CD4-positive, CD25-positive, alpha-beta regulatory T cell (primary cell): ENCODE measurements around the gene TMEM247. TPM values are rescaled to one million over a fixed set of nuclear protein-coding genes. Genes with fewer than 3 reads are reported as not detected.

ENCODE experiments used
- ATAC-seq, 2 donors: fragments of 150-1000 bp; cut with Tn5 transposase; one replicate each; pipeline ENCODE4 v1.10.0; 2021; ENCODE audit warnings: low read depth in 2 of 2, moderate number of reproducible peaks in 2 of 2, moderate library complexity in 1 of 2
- DNase-seq, 3 donors: peaks; one replicate each; pipeline versions ENCODE4 v3.0.0 to v3.0.0-alpha.2; 2012 to 2022; ENCODE audit warnings: mixed read lengths in 1 of 3
- H3K27ac ChIP-seq: one replicate; pipeline ENCODE4 v1.7.0; 2013; ENCODE audit warnings: mild to moderate bottlenecking, low read length; ENCODE audit not compliant: insufficient read depth, poor library complexity, severe bottlenecking
- H3K27me3 ChIP-seq: one replicate; pipeline ENCODE4 v1.7.0; 2013; ENCODE audit warnings: low read length; ENCODE audit not compliant: control insufficient read depth, insufficient read depth
- H3K36me3 ChIP-seq: one replicate; pipeline ENCODE4 v1.7.0; 2013; ENCODE audit warnings: mild to moderate bottlenecking, low read length, moderate library complexity; ENCODE audit not compliant: control insufficient read depth, insufficient read depth
- H3K4me1 ChIP-seq: 2 replicates; pipeline ENCODE4 v1.7.0; 2013; ENCODE audit warnings: mild to moderate bottlenecking, low read length; ENCODE audit not compliant: insufficient read depth, control insufficient read depth, poor library complexity, severe bottlenecking
- H3K4me3 ChIP-seq: one replicate; pipeline ENCODE4 v1.7.0; 2013; ENCODE audit warnings: low read depth, mild to moderate bottlenecking, low read length, moderate library complexity
- H3K9me3 ChIP-seq, 2 experiments: 1 replicate in 1 of 2; 2 replicates in 1 of 2; pipeline ENCODE4 v1.7.0; 2013; ENCODE audit warnings: low read length in 2 of 2, mild to moderate bottlenecking in 1 of 2, moderate library complexity in 1 of 2; ENCODE audit not compliant: control insufficient read depth in 2 of 2
- H3K27ac Mint-ChIP-seq, 3 donors: one replicate each; pipeline ENCODE4 v1.8.0; 2020 to 2022; ENCODE audit warnings: mild to moderate bottlenecking in 3 of 3, mixed read lengths in 3 of 3, moderate library complexity in 2 of 3
- H3K27me3 Mint-ChIP-seq: one replicate; pipeline ENCODE4 v1.8.0; 2022; ENCODE audit warnings: mild to moderate bottlenecking, mixed read lengths
- H3K36me3 Mint-ChIP-seq: one replicate; pipeline ENCODE4 v1.8.0; 2020; ENCODE audit warnings: mixed read lengths
- H3K4me1 Mint-ChIP-seq, 4 donors: one replicate each; pipeline ENCODE4 v1.8.0; 2020 to 2022; ENCODE audit warnings: mixed read lengths in 4 of 4, mild to moderate bottlenecking in 1 of 4
- H3K4me3 Mint-ChIP-seq, 4 donors: one replicate each; pipeline ENCODE4 v1.8.0; 2020 to 2022; ENCODE audit warnings: mild to moderate bottlenecking in 4 of 4, mixed read lengths in 4 of 4, moderate library complexity in 3 of 4
- H3K9me3 Mint-ChIP-seq, 7 donors: one replicate each; pipeline ENCODE4 v1.8.0; 2020 to 2022; ENCODE audit warnings: mixed read lengths in 7 of 7, mild to moderate bottlenecking in 3 of 7, moderate library complexity in 2 of 7
- polyA plus RNA-seq, 4 donors: library from polyadenylated mRNA; unstranded; fragments of 300-500 nt; fragmentation: Illumina TruSeq; gene quantifications; one replicate each; pipeline ENCODE4 v1.2.3, GENCODE V29; 2021
- total RNA-seq: library from RNA; stranded (reverse); gene quantifications from one replicate; pipeline ENCODE4 v1.2.3, GENCODE V29; 2022

The TMEM247 gene
- total and polyA plus RNA-seq, 5 donors from 2014 or later: not detected

- no peak overlapping the region for H3K27ac ChIP-seq
- no peaks in the 10 kb centered on the region for H3K9me3 ChIP-seq
- peaks cover 0 to 6% (median 6%) of the 10 kb centered on the region in 4 donors for H3K4me1 Mint-ChIP-seq
- peaks cover 2% of the 10 kb centered on the region for H3K27me3 ChIP-seq
- no peak overlapping the region for H3K4me3 Mint-ChIP-seq
- peaks cover 4% of the 10 kb centered on the region for H3K27me3 Mint-ChIP-seq
- H3K27ac Mint-ChIP-seq: no peak overlapping the region
- H3K9me3 Mint-ChIP-seq: peaks cover 0 to 1% (median 0%) of the 10 kb centered on the region in 7 donors
- ATAC-seq: no peak
- no peaks in the 10 kb centered on the region for H3K36me3 Mint-ChIP-seq
- H3K36me3 ChIP-seq: no peaks in the 10 kb centered on the region
- H3K4me3 ChIP-seq: no peak overlapping the region
- H3K4me1 ChIP-seq: no peaks in the 10 kb centered on the region
- no peak for DNase-seq
Measured at GRCh38 chr2:46458763-46459500, 20.4 kb upstream of the TMEM247 start.

- peaks cover 2% of the 10 kb centered on the region for H3K27me3 ChIP-seq
- H3K27ac ChIP-seq: no peak overlapping the region
- H3K4me3 ChIP-seq: no peak overlapping the region
- H3K36me3 Mint-ChIP-seq: no peaks in the 10 kb centered on the region
- ATAC-seq (no peak), DNase-seq (no peak)
- H3K27me3 Mint-ChIP-seq: peaks cover 3% of the 10 kb centered on the region
- no peak overlapping the region for H3K4me3 Mint-ChIP-seq
- no peaks in the 10 kb centered on the region for H3K9me3 ChIP-seq
- peaks cover 0 to 1% (median 0%) of the 10 kb centered on the region in 7 donors for H3K9me3 Mint-ChIP-seq
- peak overlapping the region in 1 of 3 donors; percentile 12 for H3K27ac Mint-ChIP-seq
- no peaks in the 10 kb centered on the region for H3K4me1 ChIP-seq
- no peaks in the 10 kb centered on the region for H3K36me3 ChIP-seq
- peaks cover 0 to 10% (median 8%) of the 10 kb centered on the region in 4 donors for H3K4me1 Mint-ChIP-seq
Measured at GRCh38 chr2:46459694-46460093, 19.7 kb upstream of the TMEM247 start.

GRCh38 chr2:46460241-46460921 lies 19.0 kb upstream of the TMEM247 start:
- no peak overlapping the region for H3K27ac Mint-ChIP-seq
- H3K9me3 Mint-ChIP-seq: peaks cover 0 to 1% (median 0%) of the 10 kb centered on the region in 7 donors
- Histone ChIP-seq H3K9me3 (no peaks in the 10 kb centered on the region), H3K4me1 (no peaks in the 10 kb centered on the region), H3K27ac (no peak overlapping the region), H3K36me3 (no peaks in the 10 kb centered on the region), H3K27me3 (peaks cover under 1% of the 10 kb centered on the region), H3K4me3 (no peak overlapping the region)
- no peak overlapping the region for H3K4me3 Mint-ChIP-seq
- H3K4me1 Mint-ChIP-seq: peaks cover 0 to 11% (median 8%) of the 10 kb centered on the region in 4 donors
- H3K27me3 Mint-ChIP-seq: no peaks in the 10 kb centered on the region
- ATAC-seq: no peak
- no peaks in the 10 kb centered on the region for H3K36me3 Mint-ChIP-seq
- no peak for DNase-seq

GRCh38 chr2:46461011-46461674 lies 18.2 kb upstream of the TMEM247 start:
- ATAC-seq: peak; percentile 42 to 47
- Histone ChIP-seq H3K4me3 (no peak overlapping the region), H3K27ac (no peak overlapping the region), H3K36me3 (no peaks in the 10 kb centered on the region), H3K27me3 (no peaks in the 10 kb centered on the region), H3K9me3 (no peaks in the 10 kb centered on the region), H3K4me1 (no peaks in the 10 kb centered on the region)
- peak; percentile 54 to 65 (median 64) for DNase-seq
- no peak overlapping the region for H3K4me3 Mint-ChIP-seq
- no peaks in the 10 kb centered on the region for H3K27me3 Mint-ChIP-seq
- peaks cover 0 to 1% (median 0%) of the 10 kb centered on the region in 7 donors for H3K9me3 Mint-ChIP-seq
- H3K36me3 Mint-ChIP-seq: no peaks in the 10 kb centered on the region
- H3K27ac Mint-ChIP-seq: no peak overlapping the region
- peaks cover 0 to 11% (median 8%) of the 10 kb centered on the region in 4 donors for H3K4me1 Mint-ChIP-seq

- H3K4me1 Mint-ChIP-seq: peaks cover 0 to 11% (median 8%) of the 10 kb centered on the region in 4 donors
- H3K27me3 Mint-ChIP-seq: no peaks in the 10 kb centered on the region
- ATAC-seq (peak in 1 of 2 donors; percentile 5), DNase-seq (no peak)
- H3K27ac Mint-ChIP-seq: no peak overlapping the region
- peaks cover 0 to 1% (median 0%) of the 10 kb centered on the region in 7 donors for H3K9me3 Mint-ChIP-seq
- Histone ChIP-seq H3K27me3 (no peaks in the 10 kb centered on the region), H3K36me3 (no peaks in the 10 kb centered on the region), H3K9me3 (no peaks in the 10 kb centered on the region), H3K27ac (no peak overlapping the region), H3K4me1 (no peaks in the 10 kb centered on the region), H3K4me3 (no peak overlapping the region)
- H3K4me3 Mint-ChIP-seq: no peak overlapping the region
- no peaks in the 10 kb centered on the region for H3K36me3 Mint-ChIP-seq
Measured at GRCh38 chr2:46461709-46462171, 17.6 kb upstream of the TMEM247 start.

GRCh38 chr2:46462936-46463335 lies 16.4 kb upstream of the TMEM247 start:
- H3K36me3 ChIP-seq: no peaks in the 10 kb centered on the region
- Mint-ChIP-seq H3K9me3 (no peaks in the 10 kb centered on the region), H3K4me1 (peaks cover 0 to 11% (median 8%) of the 10 kb centered on the region in 4 donors), H3K36me3 (no peaks in the 10 kb centered on the region), H3K27ac (no peak overlapping the region), H3K4me3 (no peak overlapping the region), H3K27me3 (no peaks in the 10 kb centered on the region)
- H3K27ac ChIP-seq: no peak overlapping the region
- DNase-seq (no peak), ATAC-seq (no peak)
- H3K27me3 ChIP-seq: no peaks in the 10 kb centered on the region
- no peak overlapping the region for H3K4me3 ChIP-seq
- no peaks in the 10 kb centered on the region for H3K9me3 ChIP-seq
- H3K4me1 ChIP-seq: no peaks in the 10 kb centered on the region

GRCh38 chr2:46469116-46469515 lies 10.2 kb upstream of the TMEM247 start:
- Histone ChIP-seq H3K36me3 (no peaks in the 10 kb centered on the region), H3K27ac (no peak overlapping the region), H3K27me3 (no peaks in the 10 kb centered on the region), H3K4me3 (no peak overlapping the region), H3K9me3 (no peaks in the 10 kb centered on the region), H3K4me1 (no peaks in the 10 kb centered on the region)
- H3K4me3 Mint-ChIP-seq: no peak overlapping the region
- peaks cover 0 to 5% (median 2%) of the 10 kb centered on the region in 4 donors for H3K4me1 Mint-ChIP-seq
- peaks cover 0 to 11% (median 1%) of the 10 kb centered on the region in 7 donors for H3K9me3 Mint-ChIP-seq
- H3K27me3 Mint-ChIP-seq: no peaks in the 10 kb centered on the region
- no peaks in the 10 kb centered on the region for H3K36me3 Mint-ChIP-seq
- DNase-seq (no peak), ATAC-seq (no peak)
- no peak overlapping the region for H3K27ac Mint-ChIP-seq
